ENCODE results near the gene IFI27.

DNA sequence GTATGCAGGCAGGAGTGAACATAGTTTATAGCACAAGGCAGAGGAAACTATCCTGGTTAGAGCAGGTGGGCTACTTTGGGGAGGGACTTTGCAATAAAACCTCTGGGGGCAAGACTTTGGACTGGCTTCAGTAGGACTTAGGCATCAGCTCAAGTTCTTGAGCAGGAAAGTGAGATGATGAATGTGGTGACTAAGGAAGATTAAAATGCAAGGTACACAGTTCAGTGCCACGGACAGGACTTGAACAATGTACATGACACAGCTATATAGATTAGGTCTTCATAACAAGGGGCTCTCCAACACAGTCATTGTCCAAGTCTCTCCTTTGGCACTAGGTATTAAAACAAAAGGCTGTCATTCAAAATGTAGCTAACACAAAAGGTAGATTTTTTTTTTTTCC is 42.1 kb downstream of the IFI27 start:
- no peak for TF ChIP-seq POLR2A (IDR thresholded peaks at IDR 0.05)
- TF ChIP-seq, protein P1, sequence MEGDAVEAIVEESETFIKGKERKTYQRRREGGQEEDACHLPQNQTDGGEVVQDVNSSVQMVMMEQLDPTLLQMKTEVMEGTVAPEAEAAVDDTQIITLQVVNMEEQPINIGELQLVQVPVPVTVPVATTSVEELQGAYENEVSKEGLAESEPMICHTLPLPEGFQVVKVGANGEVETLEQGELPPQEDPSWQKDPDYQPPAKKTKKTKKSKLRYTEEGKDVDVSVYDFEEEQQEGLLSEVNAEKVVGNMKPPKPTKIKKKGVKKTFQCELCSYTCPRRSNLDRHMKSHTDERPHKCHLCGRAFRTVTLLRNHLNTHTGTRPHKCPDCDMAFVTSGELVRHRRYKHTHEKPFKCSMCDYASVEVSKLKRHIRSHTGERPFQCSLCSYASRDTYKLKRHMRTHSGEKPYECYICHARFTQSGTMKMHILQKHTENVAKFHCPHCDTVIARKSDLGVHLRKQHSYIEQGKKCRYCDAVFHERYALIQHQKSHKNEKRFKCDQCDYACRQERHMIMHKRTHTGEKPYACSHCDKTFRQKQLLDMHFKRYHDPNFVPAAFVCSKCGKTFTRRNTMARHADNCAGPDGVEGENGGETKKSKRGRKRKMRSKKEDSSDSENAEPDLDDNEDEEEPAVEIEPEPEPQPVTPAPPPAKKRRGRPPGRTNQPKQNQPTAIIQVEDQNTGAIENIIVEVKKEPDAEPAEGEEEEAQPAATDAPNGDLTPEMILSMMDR (IDR thresholded peaks at IDR 0.05): no peak

Data from adrenal gland (tissue), 5 donors.